ENCODE data around the gene GGA1. TPM values are rescaled to one million over a fixed set of nuclear protein-coding genes. Genes with fewer than 3 reads are reported as not detected.

GGA1 gene
- total RNA-seq, 6 donors from 2014 or later = 52.4 to 226 (median 68.3) TPM

DNA sequence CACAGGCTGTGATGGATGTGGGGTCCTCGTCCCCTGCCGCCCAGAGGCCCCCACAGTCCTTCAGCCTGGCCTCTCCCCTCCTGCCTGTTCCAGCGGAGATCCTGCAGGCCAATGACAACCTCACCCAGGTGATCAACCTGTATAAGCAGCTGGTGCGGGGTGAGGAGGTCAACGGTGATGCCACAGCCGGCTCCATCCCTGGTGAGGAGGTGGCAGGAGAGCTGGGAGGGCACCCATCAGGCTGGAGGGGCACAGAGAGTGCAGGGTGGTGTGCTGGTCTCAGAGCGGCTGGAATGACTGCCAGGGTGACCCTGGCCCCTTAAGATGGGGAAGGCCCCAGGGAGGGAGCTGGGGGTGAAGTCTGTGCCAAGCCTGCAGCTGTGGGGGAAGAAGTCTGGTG, 16.2 kb downstream of the GGA1 start:
- TF ChIP-seq EP300 (IDR thresholded peaks at IDR 0.05) = no peak
- TF ChIP-seq POLR2A (IDR thresholded peaks at IDR 0.05) = no peak
- TF ChIP-seq, protein P1, sequence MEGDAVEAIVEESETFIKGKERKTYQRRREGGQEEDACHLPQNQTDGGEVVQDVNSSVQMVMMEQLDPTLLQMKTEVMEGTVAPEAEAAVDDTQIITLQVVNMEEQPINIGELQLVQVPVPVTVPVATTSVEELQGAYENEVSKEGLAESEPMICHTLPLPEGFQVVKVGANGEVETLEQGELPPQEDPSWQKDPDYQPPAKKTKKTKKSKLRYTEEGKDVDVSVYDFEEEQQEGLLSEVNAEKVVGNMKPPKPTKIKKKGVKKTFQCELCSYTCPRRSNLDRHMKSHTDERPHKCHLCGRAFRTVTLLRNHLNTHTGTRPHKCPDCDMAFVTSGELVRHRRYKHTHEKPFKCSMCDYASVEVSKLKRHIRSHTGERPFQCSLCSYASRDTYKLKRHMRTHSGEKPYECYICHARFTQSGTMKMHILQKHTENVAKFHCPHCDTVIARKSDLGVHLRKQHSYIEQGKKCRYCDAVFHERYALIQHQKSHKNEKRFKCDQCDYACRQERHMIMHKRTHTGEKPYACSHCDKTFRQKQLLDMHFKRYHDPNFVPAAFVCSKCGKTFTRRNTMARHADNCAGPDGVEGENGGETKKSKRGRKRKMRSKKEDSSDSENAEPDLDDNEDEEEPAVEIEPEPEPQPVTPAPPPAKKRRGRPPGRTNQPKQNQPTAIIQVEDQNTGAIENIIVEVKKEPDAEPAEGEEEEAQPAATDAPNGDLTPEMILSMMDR (IDR thresholded peaks at IDR 0.05) = no peak
- no peak for TF ChIP-seq POLR2AphosphoS5 (IDR thresholded peaks at IDR 0.05)
- H3K9me3 ChIP-seq = no peaks in the 10 kb centered on the region
- 84 to 90% methylated on average over 7 of the region's 7 CpGs for WGBS, 2 donors
- peaks cover 29 to 43% (median 34%) of the 10 kb centered on the region in 4 donors for H3K4me1 ChIP-seq
- ATAC-seq (ENCODE audit: low FRiP score in 2 of 2) (no peak), DNase-seq (no peak)
- H3K27ac ChIP-seq = peak overlapping the region in 2 of 4 donors; percentile 56 to 61
- peaks cover 2 to 80% (median 44%) of the 10 kb centered on the region in 4 donors for H3K36me3 ChIP-seq
- H3K4me3 ChIP-seq = no peak overlapping the region
- no peaks in the 10 kb centered on the region for H3K27me3 ChIP-seq

DNA sequence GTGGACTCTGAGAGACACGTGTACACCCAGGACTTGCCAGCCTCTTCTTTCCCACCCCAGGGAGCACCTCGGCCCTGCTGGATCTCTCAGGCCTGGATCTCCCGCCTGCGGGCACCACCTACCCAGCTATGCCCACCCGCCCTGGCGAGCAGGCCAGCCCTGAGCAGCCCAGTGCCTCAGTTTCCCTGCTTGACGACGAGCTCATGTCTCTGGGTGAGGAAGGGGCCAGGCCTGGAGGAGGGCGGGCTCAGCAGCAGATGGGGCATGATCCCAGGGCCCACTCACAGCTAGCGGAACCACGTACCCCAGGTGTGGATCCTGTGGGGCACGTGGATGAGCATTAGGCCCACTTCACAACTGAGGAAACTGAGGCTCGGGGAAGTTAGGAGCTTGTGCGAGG, 17.1 kb downstream of the GGA1 start:
- ATAC-seq (ENCODE audit: low FRiP score in 2 of 2) = no peak
- H3K4me1 ChIP-seq = peaks cover 29 to 43% (median 34%) of the 10 kb centered on the region in 4 donors
- no peak overlapping the region for H3K4me3 ChIP-seq
- WGBS, 2 donors = 60 to 72% methylated on average over 1 to 14 of the region's 14 CpGs
- H3K9me3 ChIP-seq = no peaks in the 10 kb centered on the region
- DNase-seq = no peak
- peaks cover 7 to 80% (median 44%) of the 10 kb centered on the region in 4 donors for H3K36me3 ChIP-seq
- TF ChIP-seq EP300 (IDR thresholded peaks at IDR 0.05) = no peak
- TF ChIP-seq POLR2AphosphoS5 (IDR thresholded peaks at IDR 0.05) = no peak
- H3K27me3 ChIP-seq = no peaks in the 10 kb centered on the region
- peak overlapping the region; percentile 49 to 76 (median 65) for H3K27ac ChIP-seq

DNA sequence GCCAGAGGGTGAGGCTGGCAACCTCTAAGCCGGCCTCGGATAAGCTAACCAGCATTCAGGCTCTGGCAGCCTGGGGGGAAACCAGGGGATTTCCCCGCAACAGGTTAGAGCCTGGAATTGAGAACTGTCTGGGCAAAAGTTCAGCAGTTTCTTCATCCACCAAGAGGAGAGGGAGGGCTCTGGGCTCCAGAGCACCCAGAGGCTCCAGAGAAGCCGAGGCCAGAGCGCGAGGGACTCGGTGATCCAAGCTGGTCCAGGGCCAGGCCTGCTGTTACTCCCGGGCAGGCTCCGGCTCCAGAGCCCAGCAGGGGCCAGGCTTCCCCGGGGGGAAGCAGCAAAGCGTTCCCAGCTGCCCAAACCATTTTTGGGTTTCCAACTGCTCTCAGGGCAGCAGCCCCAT, 17.5 kb downstream of the GGA1 start:
- no peaks in the 10 kb centered on the region for H3K27me3 ChIP-seq
- no peaks in the 10 kb centered on the region for H3K9me3 ChIP-seq
- ATAC-seq (ENCODE audit: low FRiP score in 2 of 2) (peak in 1 of 2 donors; percentile 38), DNase-seq (peak; percentile 79 to 82)
- peak; percentile 10 to 18 for TF ChIP-seq POLR2AphosphoS5 (IDR thresholded peaks at IDR 0.05)
- TF ChIP-seq, protein P1 (IDR thresholded peaks at IDR 0.05) = no peak
- H3K4me3 ChIP-seq = no peak overlapping the region
- 39 to 76% methylated on average over 2 to 11 of the region's 11 CpGs for WGBS, 2 donors
- H3K27ac ChIP-seq = peak overlapping the region; percentile 49 to 76 (median 65)
- H3K36me3 ChIP-seq = peaks cover 7 to 80% (median 45%) of the 10 kb centered on the region in 4 donors
- peaks cover 29 to 43% (median 34%) of the 10 kb centered on the region in 4 donors for H3K4me1 ChIP-seq

GRCh38 chr22:37626556-37627075, 18.0 kb downstream of the GGA1 start:
- WGBS, 2 donors = 71 to 76% methylated on average over 10 to 13 of the region's 13 CpGs
- Histone ChIP-seq H3K4me3 (no peak overlapping the region), H3K27ac (peak overlapping the region; percentile 47 to 78 (median 54)), H3K4me1 (peaks cover 29 to 43% (median 34%) of the 10 kb centered on the region in 4 donors), H3K9me3 (no peaks in the 10 kb centered on the region), H3K27me3 (no peaks in the 10 kb centered on the region), H3K36me3 (peaks cover 7 to 79% (median 47%) of the 10 kb centered on the region in 4 donors)
- no peak for TF ChIP-seq POLR2AphosphoS5 (IDR thresholded peaks at IDR 0.05)
- TF ChIP-seq, protein P1 (IDR thresholded peaks at IDR 0.05) = no peak
- TF ChIP-seq EP300 (IDR thresholded peaks at IDR 0.05) = no peak
- TF ChIP-seq POLR2A (IDR thresholded peaks at IDR 0.05) = no peak
- no peak for ATAC-seq (ENCODE audit: low FRiP score in 2 of 2)
- DNase-seq = no peak

- H3K9me3 ChIP-seq = no peaks in the 10 kb centered on the region
- DNase-seq (no peak), ATAC-seq (ENCODE audit: low FRiP score in 2 of 2) (no peak)
- no peak overlapping the region for H3K4me3 ChIP-seq
- H3K36me3 ChIP-seq = peaks cover 7 to 79% (median 49%) of the 10 kb centered on the region in 4 donors
- WGBS, 2 donors = 50 to 66% methylated on average over 7 of the region's 7 CpGs
- no peaks in the 10 kb centered on the region for H3K27me3 ChIP-seq
- peaks cover 29 to 43% (median 36%) of the 10 kb centered on the region in 4 donors for H3K4me1 ChIP-seq
- TF ChIP-seq, protein P1 (IDR thresholded peaks at IDR 0.05) = no peak
- TF ChIP-seq EP300 (IDR thresholded peaks at IDR 0.05) (no peak), POLR2A (IDR thresholded peaks at IDR 0.05) (no peak), POLR2AphosphoS5 (IDR thresholded peaks at IDR 0.05) (no peak)
- peak overlapping the region in 3 of 4 donors; percentile 46 to 78 (median 47) for H3K27ac ChIP-seq
Observed at GRCh38 chr22:37627121-37627520, 18.5 kb downstream of the GGA1 start.

All from upper lobe of left lung (tissue), 6 donors.